ENCODE data around the gene CCR4. TPM values are rescaled to one million over a fixed set of nuclear protein-coding genes. Genes with fewer than 3 reads are reported as not detected.

CCR4 gene
- total and polyA plus RNA-seq, 2 of the 4 experiments (the other 2 are of a cell fraction): not detected

DNA sequence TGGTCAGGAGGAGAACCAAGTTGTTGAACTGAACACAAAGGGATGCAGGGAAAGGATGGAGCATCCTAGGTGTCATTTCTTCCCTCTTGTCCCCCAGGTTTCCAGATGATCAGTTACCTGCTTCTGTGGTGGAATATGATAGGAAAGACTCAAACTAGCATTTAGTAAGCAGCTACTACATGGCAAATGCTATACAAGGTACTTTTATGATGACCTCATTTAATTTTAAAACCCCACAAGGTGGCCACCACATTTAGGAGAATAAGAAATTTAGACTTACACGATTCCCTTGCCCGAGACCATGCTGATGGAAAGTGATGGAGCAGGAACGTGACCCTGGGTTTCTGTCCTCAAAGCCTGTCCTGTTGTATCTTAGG is 40.9 kb downstream of the CCR4 start:
- H4K20me1 ChIP-seq (ENCODE audit: insufficient read depth, low read length): no peaks in the 10 kb centered on the region
- no peaks in the 10 kb centered on the region for H3K79me1 ChIP-seq (ENCODE audit: low read depth in 1 of 2, low read length in 2 of 2)
- H3K4ac ChIP-seq (ENCODE audit: low read depth, low read length): no peak overlapping the region
- no peak overlapping the region for H3K18ac ChIP-seq (ENCODE audit: low read depth, low read length)
- ChIA-PET POLR2A (ENCODE audit: unreplicated experiment) (no interaction called here), CTCF (interaction anchor here (0.6 kb wide), 1 partner anchor 33 kb away, joined by 3 read pairs; no protein-coding TSS in a partner anchor)
- H3K36me3 ChIP-seq (ENCODE audit: control insufficient read depth, insufficient read depth, low read length): peaks cover 8% of the 10 kb centered on the region
- no peak overlapping the region for H3K56ac ChIP-seq (ENCODE audit: extremely low read depth, insufficient read depth, low read length)
- H3K4me1 ChIP-seq (ENCODE audit: control insufficient read depth, insufficient read depth, low read length): no peaks in the 10 kb centered on the region
- no peak for DNase-seq
- H2AFZ ChIP-seq (replicated peaks; ENCODE audit: low read length, poor library complexity): no peak overlapping the region
- no peaks in the 10 kb centered on the region; the same call in 1 of the 2 replicates for H3K9me1 ChIP-seq (ENCODE audit: insufficient read depth, low read length)
- H2BK120ac ChIP-seq (ENCODE audit: low read depth, low read length): no peak overlapping the region
- H3K9ac ChIP-seq (ENCODE audit: low read depth, low read length): no peak overlapping the region
- no peak overlapping the region for H2AK5ac ChIP-seq (ENCODE audit: low read depth, low read length)
- no peak overlapping the region for H4K91ac ChIP-seq (ENCODE audit: insufficient read depth, low read depth, low read length)
- intact Hi-C loops (cut with micrococcal nuclease): no loop called here
- H3K4me3 ChIP-seq (ENCODE audit: insufficient read depth, low read depth, low read length): no peak overlapping the region
- no peaks in the 10 kb centered on the region for H3K27me3 ChIP-seq (ENCODE audit: control insufficient read depth, insufficient read depth, low read length)
- H3K9me3 ChIP-seq (ENCODE audit: control insufficient read depth, insufficient read depth, low read length): no peaks in the 10 kb centered on the region
- TF ChIP-seq MXI1 (IDR thresholded peaks at IDR 0.05; ENCODE audit: borderline replicate concordance, low read depth, low read length) (no peak), FOS (IDR thresholded peaks at IDR 0.05; ENCODE audit: low read depth, low read length) (no peak), USF2 (IDR thresholded peaks at IDR 0.05; ENCODE audit: low read depth, low read length) (no peak), RFX5 (IDR thresholded peaks at IDR 0.05; ENCODE audit: low read depth, low read length) (no peak)
- no peak overlapping the region for H3K14ac ChIP-seq (replicated peaks; ENCODE audit: low read depth, low read length)
- H3K23ac ChIP-seq (ENCODE audit: low read depth, low read length): no peak overlapping the region
- ATAC-seq (ENCODE audit: low read depth): no peak
- dilution Hi-C loops (cut with HindIII; ENCODE audit: low sequenced_read_pairs, unreplicated experiment): no loop called here
- no peak overlapping the region for H2BK5ac ChIP-seq (ENCODE audit: low read depth, low read length, poor library complexity, severe bottlenecking)
- H3K4me2 ChIP-seq (ENCODE audit: low read depth, low read length): no peak overlapping the region
- in situ Hi-C loops (cut with MboI; ENCODE audit: low sequenced_read_pairs): no loop called here
- H4K8ac ChIP-seq (ENCODE audit: low read depth in 2 of 2, low read length in 2 of 2): no peak overlapping the region
- no peak overlapping the region for H4K5ac ChIP-seq (ENCODE audit: low read depth, low read length)
- no peak overlapping the region for H2BK15ac ChIP-seq (ENCODE audit: low read depth, low read length)
- no peak overlapping the region for H3K27ac ChIP-seq (ENCODE audit: insufficient read depth, low read length)
- no CpG with 5 or more reads among the region's 3 CpGs for WGBS, 2 experiments (ENCODE audit: extremely low coverage in 2 of 2, insufficient read length in 1 of 2)
- H2AK9ac ChIP-seq (replicated peaks; ENCODE audit: low read depth, low read length, poor library complexity): no peak overlapping the region
- no TSS peak for BruUV-seq (replicated peaks)
- H2BK20ac ChIP-seq (ENCODE audit: low read depth, low read length): no peak overlapping the region
